ENCODE data around the gene RHBDD1. TPM values are rescaled to one million over a fixed set of nuclear protein-coding genes. Genes with fewer than 3 reads are reported as not detected.

Gene RHBDD1
- total RNA-seq, 3 donors from 2014 or later (not counting 1 experiment from before 2014, with no cell fraction given), result 33.7 to 49.7 (median 47.7) TPM

DNA sequence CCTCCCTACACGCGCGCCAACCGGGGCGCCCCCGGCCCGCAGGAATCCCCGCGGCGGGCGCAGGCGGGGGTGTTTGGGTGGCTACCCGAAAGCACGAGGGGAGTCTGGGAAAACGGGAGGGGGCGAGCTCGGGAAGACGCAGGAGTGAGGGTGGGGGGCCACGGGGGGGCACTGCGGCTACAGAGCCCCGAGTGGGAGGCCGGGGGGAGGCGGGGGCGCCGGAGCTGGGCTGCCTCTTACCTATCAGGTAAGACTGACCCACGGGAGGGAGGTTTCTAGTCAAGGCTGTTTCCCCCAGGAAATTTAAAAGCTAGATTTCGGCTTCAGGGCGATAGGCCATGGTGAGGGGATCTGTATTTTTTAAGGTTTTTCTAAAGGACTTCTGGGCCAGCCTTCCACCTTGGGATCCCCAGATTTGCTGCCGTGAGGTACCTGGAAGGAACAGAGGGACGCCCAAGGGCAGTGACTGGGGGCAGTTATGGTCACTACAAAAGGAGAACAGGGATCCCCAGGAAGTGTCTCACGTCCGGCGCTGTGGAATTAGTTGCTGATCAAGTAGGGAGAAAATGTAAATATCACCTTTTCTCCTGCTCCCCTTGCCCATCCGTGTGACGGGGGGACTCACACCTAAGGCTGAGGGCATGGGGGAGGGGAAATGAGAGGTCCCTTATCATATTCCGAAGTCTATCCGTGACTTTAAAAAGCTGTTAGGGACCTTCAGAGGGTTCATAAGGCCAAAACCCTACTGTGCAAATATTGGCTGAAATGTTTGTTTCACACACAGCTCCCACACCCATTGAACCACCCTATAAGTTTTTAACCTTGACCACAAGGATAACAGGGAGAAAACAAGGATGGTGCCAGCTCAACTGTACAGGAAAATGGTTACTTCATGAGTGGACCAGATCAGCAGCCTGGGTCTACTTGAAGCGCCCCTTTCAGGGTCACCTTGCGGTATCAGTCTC is 35.6 kb upstream of the RHBDD1 start:
- intact Hi-C loops (cut with micrococcal nuclease), result no loop called here
- Mint-ChIP-seq H3K4me1 (peaks cover 9 to 19% of the 10 kb centered on the region in 2 donors), H3K27me3 (ENCODE audit: low read depth in 2 of 2) (peaks cover 41 to 53% of the 10 kb centered on the region in 2 donors), H3K9me3 (no peaks in the 10 kb centered on the region), H3K4me3 (peak overlapping the region; percentile 61), H3K27ac (no peak overlapping the region), H3K36me3 (no peaks in the 10 kb centered on the region)
- Histone ChIP-seq H3K4me1 (ENCODE audit: control insufficient read depth, insufficient read depth, low read length) (peaks cover 32% of the 10 kb centered on the region), H3K36me3 (ENCODE audit: control insufficient read depth, insufficient read depth, low read length) (no peaks in the 10 kb centered on the region), H3K27me3 (ENCODE audit: control insufficient read depth, insufficient read depth, low read length) (peaks cover 36% of the 10 kb centered on the region), H3K27ac (ENCODE audit: low read length) (no peak overlapping the region), H3K4me3 (ENCODE audit: low read length) (peak overlapping the region; percentile 28), H3K9me3 (ENCODE audit: control insufficient read depth, insufficient read depth, low read length) (no peaks in the 10 kb centered on the region)
- ATAC-seq, result no peak
- DNase-seq, result peak in 1 of 2 donors; percentile 21
- WGBS (ENCODE audit: insufficient coverage), result 5% methylated on average over 37 of the region's 39 CpGs
- TF ChIP-seq, protein P1, sequence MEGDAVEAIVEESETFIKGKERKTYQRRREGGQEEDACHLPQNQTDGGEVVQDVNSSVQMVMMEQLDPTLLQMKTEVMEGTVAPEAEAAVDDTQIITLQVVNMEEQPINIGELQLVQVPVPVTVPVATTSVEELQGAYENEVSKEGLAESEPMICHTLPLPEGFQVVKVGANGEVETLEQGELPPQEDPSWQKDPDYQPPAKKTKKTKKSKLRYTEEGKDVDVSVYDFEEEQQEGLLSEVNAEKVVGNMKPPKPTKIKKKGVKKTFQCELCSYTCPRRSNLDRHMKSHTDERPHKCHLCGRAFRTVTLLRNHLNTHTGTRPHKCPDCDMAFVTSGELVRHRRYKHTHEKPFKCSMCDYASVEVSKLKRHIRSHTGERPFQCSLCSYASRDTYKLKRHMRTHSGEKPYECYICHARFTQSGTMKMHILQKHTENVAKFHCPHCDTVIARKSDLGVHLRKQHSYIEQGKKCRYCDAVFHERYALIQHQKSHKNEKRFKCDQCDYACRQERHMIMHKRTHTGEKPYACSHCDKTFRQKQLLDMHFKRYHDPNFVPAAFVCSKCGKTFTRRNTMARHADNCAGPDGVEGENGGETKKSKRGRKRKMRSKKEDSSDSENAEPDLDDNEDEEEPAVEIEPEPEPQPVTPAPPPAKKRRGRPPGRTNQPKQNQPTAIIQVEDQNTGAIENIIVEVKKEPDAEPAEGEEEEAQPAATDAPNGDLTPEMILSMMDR (IDR thresholded peaks at IDR 0.05), result no peak

DNA sequence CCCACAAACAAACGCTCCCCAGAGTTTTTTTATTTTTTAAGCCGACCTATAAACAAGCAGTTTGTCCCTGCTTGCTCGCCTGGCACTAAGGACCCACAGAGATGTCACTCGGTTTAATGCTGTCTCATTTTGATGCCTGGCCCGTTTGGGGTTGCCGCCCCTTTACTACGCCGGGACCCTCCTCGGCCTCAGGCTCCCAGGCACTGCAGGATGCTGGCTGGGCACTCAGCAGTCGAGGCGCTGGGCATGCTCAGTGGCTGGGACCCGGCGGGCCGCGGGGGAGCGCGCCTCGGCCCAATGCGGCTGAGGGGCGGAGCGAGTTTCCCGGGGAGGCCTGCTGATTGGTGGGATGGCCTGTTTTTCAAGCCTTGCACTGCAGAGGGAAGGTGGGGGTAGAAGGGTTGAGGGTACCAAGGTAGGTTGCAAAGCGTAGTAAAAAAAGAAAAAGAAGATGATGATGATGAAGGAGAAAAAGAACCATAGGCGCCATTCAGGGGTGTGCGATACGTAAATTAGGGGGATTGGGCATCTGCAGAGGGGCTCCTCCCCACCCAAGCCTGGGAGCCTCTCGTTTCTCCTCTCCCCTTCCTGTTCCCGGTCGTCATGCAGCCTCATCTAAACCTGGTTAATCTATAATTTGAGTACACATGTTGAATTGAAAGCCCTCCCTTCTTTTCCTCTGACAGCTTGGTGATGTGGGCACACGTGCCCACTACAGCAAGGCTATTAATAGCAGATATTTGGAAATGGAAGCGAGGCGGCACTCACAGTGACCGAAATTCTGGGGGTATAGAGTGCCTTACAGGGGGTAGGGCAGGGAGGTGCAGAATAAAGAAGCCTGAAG is 34.7 kb upstream of the RHBDD1 start:
- Mint-ChIP-seq H3K27ac (no peak overlapping the region), H3K9me3 (no peaks in the 10 kb centered on the region), H3K27me3 (ENCODE audit: low read depth in 2 of 2) (peaks cover 39 to 57% of the 10 kb centered on the region in 2 donors), H3K4me1 (peaks cover 9 to 19% of the 10 kb centered on the region in 2 donors), H3K36me3 (no peaks in the 10 kb centered on the region), H3K4me3 (peak overlapping the region; percentile 53)
- intact Hi-C loops (cut with micrococcal nuclease), result no loop called here
- H3K27me3 ChIP-seq (ENCODE audit: control insufficient read depth, insufficient read depth, low read length), result peaks cover 36% of the 10 kb centered on the region
- ATAC-seq (peak in 2 of 3 donors; percentile 25), DNase-seq (peak in 1 of 2 donors; percentile 78)
- H3K9me3 ChIP-seq (ENCODE audit: control insufficient read depth, insufficient read depth, low read length), result no peaks in the 10 kb centered on the region
- TF ChIP-seq, protein P1 (IDR thresholded peaks at IDR 0.05), result no peak
- WGBS (ENCODE audit: insufficient coverage), result under 1% methylated on average over 31 of the region's 33 CpGs
- no peaks in the 10 kb centered on the region for H3K36me3 ChIP-seq (ENCODE audit: control insufficient read depth, insufficient read depth, low read length)
- peak overlapping the region; percentile 28 for H3K4me3 ChIP-seq (ENCODE audit: low read length)
- no peak overlapping the region for H3K27ac ChIP-seq (ENCODE audit: low read length)
- H3K4me1 ChIP-seq (ENCODE audit: control insufficient read depth, insufficient read depth, low read length), result peaks cover 32% of the 10 kb centered on the region

DNA sequence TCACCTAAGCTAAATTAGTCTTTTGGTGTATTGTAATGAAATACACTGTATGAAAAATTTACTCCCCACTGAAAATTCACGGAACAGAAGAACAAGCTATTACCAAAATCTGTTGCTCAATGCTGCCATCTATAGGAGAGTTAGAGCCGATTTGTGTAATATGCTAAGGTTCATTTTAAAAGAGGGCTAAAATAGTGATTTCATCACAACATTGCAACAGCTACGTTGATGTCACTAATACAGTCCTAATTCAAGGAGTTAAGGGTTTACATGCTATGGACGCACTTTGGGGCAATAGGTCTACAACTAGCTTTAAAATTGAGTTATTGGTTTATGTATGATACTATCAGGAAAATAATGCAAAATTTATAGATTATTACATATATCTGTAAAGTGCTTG is 33.3 kb upstream of the RHBDD1 start:
- H3K4me3 ChIP-seq (ENCODE audit: low read length), result no peak overlapping the region
- intact Hi-C loops (cut with micrococcal nuclease), result loop anchor here (1.0 kb wide), 1 partner anchor 1134 kb away; no protein-coding TSS in a partner anchor
- peaks cover 32% of the 10 kb centered on the region for H3K4me1 ChIP-seq (ENCODE audit: control insufficient read depth, insufficient read depth, low read length)
- Mint-ChIP-seq H3K4me1 (peaks cover 9 to 19% of the 10 kb centered on the region in 2 donors), H3K27me3 (ENCODE audit: low read depth in 2 of 2) (peaks cover 39 to 54% of the 10 kb centered on the region in 2 donors), H3K4me3 (no peak overlapping the region), H3K9me3 (no peaks in the 10 kb centered on the region), H3K36me3 (no peaks in the 10 kb centered on the region), H3K27ac (no peak overlapping the region)
- H3K27me3 ChIP-seq (ENCODE audit: control insufficient read depth, insufficient read depth, low read length), result peaks cover 36% of the 10 kb centered on the region
- DNase-seq (peak in 1 of 2 donors; percentile 86), ATAC-seq (peak; percentile 42 to 50 (median 42))
- H3K27ac ChIP-seq (ENCODE audit: low read length), result no peak overlapping the region
- no CpG with 5 or more reads among the region's 4 CpGs for WGBS (ENCODE audit: insufficient coverage)
- no peaks in the 10 kb centered on the region for H3K9me3 ChIP-seq (ENCODE audit: control insufficient read depth, insufficient read depth, low read length)
- no peaks in the 10 kb centered on the region for H3K36me3 ChIP-seq (ENCODE audit: control insufficient read depth, insufficient read depth, low read length)
- TF ChIP-seq, protein P1 (IDR thresholded peaks at IDR 0.05), result peak; percentile 85

Data from natural killer cell (primary cell).